ENCODE results near the gene C17orf113.

C17orf113 gene

GRCh38 chr17:42050393-42051012 lies at the start of gene C17orf113:
Gene C17orf113 (minus strand): TSS chr17:42050601. CDS start chr17:42043376, 7,225 bp downstream.
- peak; percentile 71 for DNase-seq

GRCh38 chr17:42098730-42099399 lies 48.5 kb upstream of the C17orf113 start:
- DNase-seq, result no peak

- no peak for DNase-seq
These were observed 47.6 kb upstream of the C17orf113 start, which contains the start of gene ZNF385C for GRCh38 chr17:42097691-42098631. Gene ZNF385C (minus strand): TSS chr17:42098473. CDS start chr17:42063056, 35,417 bp downstream.

DNA sequence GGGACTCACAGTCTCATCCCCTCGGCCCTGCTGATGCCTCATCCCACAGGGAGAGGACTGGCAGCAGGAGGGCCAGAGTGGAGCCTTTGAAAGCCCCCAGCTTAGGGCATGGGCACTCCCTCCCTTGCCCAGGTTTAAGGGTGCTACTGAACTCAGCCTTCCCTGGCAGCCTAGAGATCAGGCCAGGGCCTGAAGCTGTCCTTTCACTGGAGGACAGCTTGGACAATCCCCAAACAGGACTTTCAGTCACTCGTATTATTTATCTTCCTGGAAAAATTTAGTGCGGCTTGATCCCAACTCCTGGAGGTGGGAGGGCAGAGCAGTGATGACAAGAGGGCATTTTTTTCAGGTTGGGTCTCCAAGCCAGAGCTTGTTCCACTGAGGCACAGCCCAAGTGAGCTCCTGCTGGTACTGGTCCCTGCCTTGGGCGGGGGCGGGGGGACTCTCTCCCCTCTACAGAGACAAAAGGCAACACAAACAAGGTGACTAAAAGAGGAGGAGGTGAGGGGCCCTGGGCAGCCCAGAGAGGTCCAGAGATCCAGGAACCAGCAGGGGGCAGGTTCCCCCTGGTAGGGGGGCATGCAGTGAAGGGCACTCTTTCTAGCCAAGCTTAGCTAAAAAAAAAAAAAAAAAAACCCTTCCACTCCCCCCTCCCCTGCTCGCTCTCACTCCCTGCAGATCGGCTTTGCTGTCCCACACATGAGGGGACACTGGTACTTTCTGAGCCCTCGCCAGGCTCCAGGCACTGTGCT lies 46.1 kb upstream of the C17orf113 start:
- DNase-seq, result no peak

GRCh38 chr17:42094375-42095069 lies 44.1 kb upstream of the C17orf113 start:
- DNase-seq, result no peak

- DNase-seq, result no peak
These were observed 42.5 kb upstream of the C17orf113 start for GRCh38 chr17:42092939-42093338.

DNA sequence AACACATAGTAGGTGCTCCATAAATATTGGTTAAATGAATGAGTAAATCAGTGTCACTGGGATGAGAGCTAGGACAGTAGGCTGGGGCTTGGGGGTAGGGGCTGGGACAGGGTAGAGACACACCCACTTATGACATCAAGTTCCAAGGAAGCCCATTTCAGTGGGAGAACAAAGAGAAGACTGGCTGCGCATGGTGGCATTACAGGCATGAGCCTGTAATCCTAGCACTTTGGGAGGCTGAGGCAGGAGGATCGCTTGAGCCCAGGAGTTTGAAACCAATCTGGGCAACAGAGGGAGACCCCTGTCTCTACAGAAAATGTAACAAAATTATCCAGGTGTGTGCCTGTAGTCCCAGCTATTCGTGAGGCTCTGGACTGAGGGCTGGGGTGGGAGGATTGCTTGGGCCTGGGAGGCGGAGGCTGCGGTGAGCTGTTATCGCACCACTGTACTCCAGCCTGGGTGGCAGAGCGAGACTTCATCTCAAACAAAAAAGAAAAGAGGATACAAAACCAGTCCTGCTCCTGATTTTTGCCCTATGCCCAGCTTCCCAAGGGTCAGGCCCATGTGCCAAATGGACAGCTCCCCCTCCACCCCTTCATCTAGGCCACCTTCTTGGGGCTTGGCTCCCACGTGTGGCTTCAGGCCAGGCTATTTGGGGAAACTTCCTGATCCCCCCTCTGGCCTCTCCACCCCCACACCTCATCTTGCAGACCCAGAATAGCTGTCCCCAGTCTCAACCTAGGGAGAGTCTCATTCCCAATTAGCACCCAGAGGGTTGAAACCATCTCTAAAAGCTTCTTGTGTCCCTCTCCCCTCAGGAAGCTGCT lies 40.8 kb upstream of the C17orf113 start:
- no peak for DNase-seq

GRCh38 chr17:42088736-42089135 lies 38.3 kb upstream of the C17orf113 start:
- no peak for DNase-seq

DNA sequence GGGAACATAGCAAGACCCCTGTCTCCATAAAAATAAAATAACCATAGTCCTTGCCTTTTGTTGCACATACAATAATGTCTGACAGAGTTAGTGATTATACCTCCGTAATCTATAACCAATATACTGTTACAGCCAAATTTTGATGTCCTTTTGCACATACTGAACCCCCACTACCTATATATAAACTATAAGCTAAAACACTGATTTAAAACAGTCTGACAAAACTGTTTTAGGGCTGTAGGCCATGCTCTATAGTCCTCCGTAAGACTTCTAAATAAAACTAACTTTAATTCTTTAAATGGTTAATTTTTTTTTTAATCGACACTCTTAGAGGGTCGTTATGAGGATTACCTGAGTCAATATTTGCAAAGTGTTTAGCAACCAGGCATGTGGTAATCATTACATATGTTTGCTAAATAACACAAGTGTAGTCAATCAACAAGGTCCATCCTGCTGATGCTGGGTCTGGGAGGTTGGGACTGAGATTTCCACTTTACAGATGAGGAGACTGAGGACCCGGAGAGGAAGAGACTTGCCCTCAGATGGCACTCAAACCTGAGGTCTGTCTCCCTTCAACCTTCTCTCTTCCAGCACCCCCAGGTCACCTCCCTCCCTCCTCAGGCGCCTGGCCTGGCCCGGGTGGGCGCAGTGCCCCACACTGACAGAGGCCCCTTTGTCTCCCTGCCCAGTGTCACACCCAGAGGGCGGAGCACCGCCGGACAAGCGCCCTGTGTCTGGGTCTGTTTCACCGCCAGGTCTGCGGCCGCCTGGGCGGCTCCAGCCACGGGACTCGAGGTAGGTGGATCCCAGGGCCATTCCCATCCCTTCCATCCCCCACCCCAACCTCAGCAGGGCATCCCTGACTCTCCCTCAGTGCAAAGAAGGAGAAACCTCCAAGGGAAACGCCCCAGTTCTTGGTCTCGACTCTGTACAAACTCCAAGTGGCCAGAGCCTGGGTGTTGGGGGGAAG lies 37.6 kb upstream of the C17orf113 start:
- peak; percentile 81 for DNase-seq

GRCh38 chr17:42087042-42087701 lies 36.8 kb upstream of the C17orf113 start:
- no peak for DNase-seq

- no peak for DNase-seq
These were observed 31.2 kb upstream of the C17orf113 start for GRCh38 chr17:42081516-42082129.

GRCh38 chr17:42079541-42079940 lies 29.1 kb upstream of the C17orf113 start:
- DNase-seq, result no peak

GRCh38 chr17:42078396-42079043 lies 28.1 kb upstream of the C17orf113 start:
- DNase-seq, result no peak

GRCh38 chr17:42077755-42078154 lies 27.4 kb upstream of the C17orf113 start:
- DNase-seq, result no peak

DNA sequence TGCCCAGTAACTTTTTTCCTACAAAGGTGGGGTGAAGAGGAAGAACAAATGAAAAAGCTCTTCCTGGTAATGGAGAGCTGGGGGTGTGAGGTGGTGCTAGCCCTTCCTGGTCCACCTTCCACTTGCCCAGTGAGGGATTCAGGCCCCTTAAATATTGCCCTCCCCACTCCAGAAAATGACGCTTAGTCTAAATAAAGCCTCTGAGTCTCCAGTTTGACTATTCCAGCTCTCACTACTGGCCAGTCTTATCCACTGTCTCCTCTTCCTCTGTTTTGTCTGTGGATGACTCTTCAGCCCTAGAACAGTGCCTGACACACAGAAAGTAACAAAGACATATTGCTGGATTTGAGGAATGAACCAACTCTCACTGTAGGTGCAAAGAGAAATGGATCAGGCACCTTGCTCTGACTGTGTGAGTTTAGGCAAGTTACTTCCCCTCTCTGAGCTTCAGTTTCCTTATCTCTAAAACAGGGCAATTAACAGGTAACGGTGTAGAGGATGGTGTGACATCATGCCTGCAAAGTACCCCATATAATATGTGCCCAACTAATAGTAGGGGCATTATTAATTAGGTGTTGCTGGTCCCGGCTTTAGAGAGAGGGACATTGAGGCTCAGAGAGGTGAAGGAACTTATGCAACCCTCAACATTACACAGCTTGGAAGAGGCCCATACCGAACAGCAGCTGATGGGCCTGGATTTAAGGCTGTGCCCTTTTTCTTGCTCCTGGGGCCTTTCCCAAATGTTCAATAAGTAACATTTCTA lies 26.6 kb upstream of the C17orf113 start:
- no peak for DNase-seq

DNA sequence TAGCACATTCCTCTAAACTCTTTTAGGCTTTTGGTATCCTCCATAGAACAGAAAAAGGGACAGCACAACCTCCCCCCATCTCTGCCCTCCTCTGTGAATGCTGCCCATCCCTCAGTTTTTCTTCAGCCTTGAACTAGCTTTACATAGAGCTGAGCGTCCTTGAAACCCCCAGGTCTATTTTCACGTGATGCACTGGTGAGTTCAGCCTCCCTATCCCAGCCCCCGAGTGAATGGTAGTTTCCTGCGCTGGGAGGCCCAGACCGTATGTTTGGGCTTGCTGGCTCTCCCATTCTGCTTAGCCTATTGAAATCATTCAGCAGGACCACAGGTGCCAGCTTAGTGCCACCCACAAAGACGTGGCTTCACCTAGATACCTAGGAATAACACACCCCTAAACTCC lies 25.4 kb upstream of the C17orf113 start:
- no peak for DNase-seq
